HepG2 (cell line): ENCODE results near the gene SPAG9.

Experiments
- ERF ChIP-seq: IDR thresholded peaks from 2 replicates; pipeline ENCODE4 v1.6.1; 2018; ENCODE audit warnings: missing biosample characterization, missing genetic modification reagents
- GTF2F1 ChIP-seq: fragments of 150-350 bp; IDR thresholded peaks from 2 replicates; pipeline ENCODE4 v1.6.1; 2014; ENCODE audit warnings: low read length
- IRX3 ChIP-seq: sonication (generic); formaldehyde crosslinking; IDR thresholded peaks from 2 replicates; pipeline ENCODE4 v1.8.1; 2023; ENCODE audit warnings: mild to moderate bottlenecking, low read depth, missing genetic modification reagents, borderline replicate concordance
- NFE2L1 ChIP-seq: sonication (generic); formaldehyde crosslinking; IDR thresholded peaks from 2 replicates; pipeline ENCODE4 v1.4.0; 2020; ENCODE audit warnings: missing genetic modification reagents, mild to moderate bottlenecking, borderline replicate concordance
- TF ChIP-seq, protein P1 (sequence below): sonication (generic); formaldehyde crosslinking; IDR thresholded peaks from 2 replicates; pipeline ENCODE4 v1.4.0; 2020; ENCODE audit warnings: missing genetic modification reagents
- TF ChIP-seq, protein P2 (sequence below): sonication (generic); formaldehyde crosslinking; IDR thresholded peaks from 2 replicates; pipeline ENCODE4 v1.5.0; 2020; ENCODE audit warnings: mild to moderate bottlenecking, missing genetic modification reagents, moderate library complexity

DNA sequence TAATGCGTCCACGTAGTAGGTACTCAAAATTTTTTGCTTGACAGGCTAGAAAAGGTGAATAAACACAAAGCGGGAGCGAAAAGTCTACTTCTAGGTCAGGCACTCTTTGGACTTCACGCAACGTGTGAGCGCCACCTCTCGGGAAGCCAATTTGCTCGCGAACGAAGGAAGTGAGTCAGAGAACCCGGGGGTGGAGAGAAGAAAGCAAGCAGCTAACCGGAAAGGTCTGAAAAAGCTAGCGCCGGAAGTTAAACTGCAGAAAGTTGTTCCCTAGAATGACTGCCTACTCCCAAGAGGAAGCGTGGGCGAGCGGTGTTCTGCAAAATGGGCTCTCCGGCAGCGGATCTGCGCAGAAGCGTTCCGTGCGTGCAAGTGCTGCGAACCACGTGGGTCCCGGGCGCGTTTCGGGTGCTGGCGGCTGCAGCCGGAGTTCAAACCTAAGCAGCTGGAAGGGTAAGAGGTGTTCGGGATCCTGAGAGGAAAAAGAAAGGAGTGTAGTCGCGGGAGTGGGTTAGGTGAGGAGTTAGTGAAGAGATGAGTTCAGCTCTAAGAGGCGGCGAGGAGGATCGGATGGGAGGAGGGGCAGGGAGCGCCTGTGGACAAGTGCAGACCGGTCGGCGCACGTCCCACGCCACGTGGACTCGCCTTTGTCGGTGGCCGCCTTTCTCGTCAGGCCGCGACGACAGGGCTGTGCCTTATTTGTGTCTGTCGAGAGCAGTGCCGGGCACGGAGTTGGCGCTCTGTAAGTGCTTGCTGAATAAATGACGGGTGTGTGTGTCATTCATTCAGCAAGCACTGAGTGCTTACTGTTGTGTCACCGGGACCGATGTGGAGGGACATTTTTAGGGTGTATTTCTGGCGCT lies 32.8 kb upstream of the SPAG9 start, which contains the start of gene NME1:
- TF ChIP-seq GTF2F1 (peak; percentile 70; the same call in 1 of the 2 replicates), ERF (CRISPR knock-in tag) (peak; percentile 100), NFE2L1 (CRISPR knock-in tag) (peak; percentile 90; the same call in 1 of the 2 replicates), IRX3 (CRISPR knock-in tag) (0 out of 2 replicates have a peak, but pooled peaks have one; percentile 2)
- TF ChIP-seq, protein P1, sequence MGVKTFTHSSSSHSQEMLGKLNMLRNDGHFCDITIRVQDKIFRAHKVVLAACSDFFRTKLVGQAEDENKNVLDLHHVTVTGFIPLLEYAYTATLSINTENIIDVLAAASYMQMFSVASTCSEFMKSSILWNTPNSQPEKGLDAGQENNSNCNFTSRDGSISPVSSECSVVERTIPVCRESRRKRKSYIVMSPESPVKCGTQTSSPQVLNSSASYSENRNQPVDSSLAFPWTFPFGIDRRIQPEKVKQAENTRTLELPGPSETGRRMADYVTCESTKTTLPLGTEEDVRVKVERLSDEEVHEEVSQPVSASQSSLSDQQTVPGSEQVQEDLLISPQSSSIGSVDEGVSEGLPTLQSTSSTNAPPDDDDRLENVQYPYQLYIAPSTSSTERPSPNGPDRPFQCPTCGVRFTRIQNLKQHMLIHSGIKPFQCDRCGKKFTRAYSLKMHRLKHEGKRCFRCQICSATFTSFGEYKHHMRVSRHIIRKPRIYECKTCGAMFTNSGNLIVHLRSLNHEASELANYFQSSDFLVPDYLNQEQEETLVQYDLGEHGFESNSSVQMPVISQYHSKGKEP, result 0 out of 2 replicates have a peak, but pooled peaks have one; percentile 54
- TF ChIP-seq, protein P2, sequence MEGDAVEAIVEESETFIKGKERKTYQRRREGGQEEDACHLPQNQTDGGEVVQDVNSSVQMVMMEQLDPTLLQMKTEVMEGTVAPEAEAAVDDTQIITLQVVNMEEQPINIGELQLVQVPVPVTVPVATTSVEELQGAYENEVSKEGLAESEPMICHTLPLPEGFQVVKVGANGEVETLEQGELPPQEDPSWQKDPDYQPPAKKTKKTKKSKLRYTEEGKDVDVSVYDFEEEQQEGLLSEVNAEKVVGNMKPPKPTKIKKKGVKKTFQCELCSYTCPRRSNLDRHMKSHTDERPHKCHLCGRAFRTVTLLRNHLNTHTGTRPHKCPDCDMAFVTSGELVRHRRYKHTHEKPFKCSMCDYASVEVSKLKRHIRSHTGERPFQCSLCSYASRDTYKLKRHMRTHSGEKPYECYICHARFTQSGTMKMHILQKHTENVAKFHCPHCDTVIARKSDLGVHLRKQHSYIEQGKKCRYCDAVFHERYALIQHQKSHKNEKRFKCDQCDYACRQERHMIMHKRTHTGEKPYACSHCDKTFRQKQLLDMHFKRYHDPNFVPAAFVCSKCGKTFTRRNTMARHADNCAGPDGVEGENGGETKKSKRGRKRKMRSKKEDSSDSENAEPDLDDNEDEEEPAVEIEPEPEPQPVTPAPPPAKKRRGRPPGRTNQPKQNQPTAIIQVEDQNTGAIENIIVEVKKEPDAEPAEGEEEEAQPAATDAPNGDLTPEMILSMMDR (CRISPR knock-in tag), result peak; percentile 98
